HG02981 (cell line): Measurements from ENCODE around the gene BIN1.
"Not testable (repeated sequence)": the region's sequence is repeated elsewhere in the genome, so short reads cannot be mapped to it uniquely, and the experiment has no call there.

Source experiments
- ATAC-seq: cut with Tn5 transposase; IDR thresholded peaks from one replicate; pipeline ENCODE4 v1.9.1; 2021; ENCODE audit warnings: mild to moderate bottlenecking, moderate library complexity; ENCODE audit not compliant: unreplicated experiment

BIN1 gene

GRCh38 chr2:127028745-127029144 is 78.2 kb downstream of the BIN1 start:
- ATAC-seq, result not testable (repeated sequence)

GRCh38 chr2:127027715-127028114 is 79.2 kb downstream of the BIN1 start:
- no peak for ATAC-seq

GRCh38 chr2:127025359-127026166 is 81.4 kb downstream of the BIN1 start:
- ATAC-seq, result peak; percentile 96

GRCh38 chr2:127024769-127025358 is 82.1 kb downstream of the BIN1 start:
- no peak for ATAC-seq

GRCh38 chr2:127023504-127023903 is 83.5 kb downstream of the BIN1 start:
- no peak for ATAC-seq

- ATAC-seq, result no peak
Measured at GRCh38 chr2:127022817-127023216, 84.1 kb downstream of the BIN1 start.

GRCh38 chr2:127020536-127020935 is 86.4 kb downstream of the BIN1 start:
- no peak for ATAC-seq

- ATAC-seq, result no peak
Measured at GRCh38 chr2:127017548-127017947, 89.4 kb downstream of the BIN1 start.

GRCh38 chr2:127016329-127016728 is 90.6 kb downstream of the BIN1 start:
- ATAC-seq, result no peak

- no peak for ATAC-seq
Measured at GRCh38 chr2:127015106-127015910, 91.6 kb downstream of the BIN1 start.

GRCh38 chr2:127014630-127015029 is 92.3 kb downstream of the BIN1 start:
- ATAC-seq, result no peak

- ATAC-seq, result no peak
Measured at GRCh38 chr2:127014224-127014623, 92.7 kb downstream of the BIN1 start.

- no peak for ATAC-seq
Measured at GRCh38 chr2:127012868-127013267, 94.1 kb downstream of the BIN1 start.

GRCh38 chr2:127012215-127012614 is 94.7 kb downstream of the BIN1 start:
- no peak for ATAC-seq

- no peak for ATAC-seq
Measured at GRCh38 chr2:127011796-127012195, 95.2 kb downstream of the BIN1 start.

GRCh38 chr2:127011231-127011661 is 95.7 kb downstream of the BIN1 start:
- ATAC-seq, result no peak

- ATAC-seq, result no peak
Measured at GRCh38 chr2:127008265-127009015, 98.5 kb downstream of the BIN1 start.

GRCh38 chr2:127007652-127008051 is 99.3 kb downstream of the BIN1 start:
- ATAC-seq, result no peak

GRCh38 chr2:127006962-127007361 is 100.0 kb downstream of the BIN1 start:
- ATAC-seq, result no peak

GRCh38 chr2:127004893-127005600 is 101.9 kb downstream of the BIN1 start:
- no peak for ATAC-seq
